ENCODE measurements around the gene SLC7A6OS. TPM values are rescaled to one million over a fixed set of nuclear protein-coding genes. Genes with fewer than 3 reads are reported as not detected.
"Not testable (repeated sequence)": the region's sequence is repeated elsewhere in the genome, so short reads cannot be mapped to it uniquely, and the experiment has no call there.

The SLC7A6OS gene
- total and polyA plus RNA-seq, 2 experiments from 2014 or later = 8.5 to 15.8 TPM

GRCh38 chr16:68290450-68290849 is 20.3 kb downstream of the SLC7A6OS start:
- Histone ChIP-seq H4K20me1 (ENCODE audit: insufficient read depth) (0 out of 2 replicates have a peak, but pooled peaks cover 3% of the 10 kb centered on the region), H3K4me2 (ENCODE audit: unreplicated experiment) (peak overlapping the region; percentile 46), H3K4me3 (no peak overlapping the region), H3K27ac (peak overlapping the region; percentile 11), H3F3A (ENCODE audit: insufficient read depth) (peaks cover 37% of the 10 kb centered on the region), H3K27me3 (replicated peaks; ENCODE audit: insufficient read depth) (no peaks in the 10 kb centered on the region), H3K4me1 (ENCODE audit: insufficient read depth) (peaks cover 44% of the 10 kb centered on the region), H3K9ac (no peak overlapping the region), H2AFZ (no peak overlapping the region), H3K79me2 (ENCODE audit: insufficient read depth) (peaks cover 90% of the 10 kb centered on the region), H3K36me3 (ENCODE audit: low read depth) (peaks cover 27% of the 10 kb centered on the region), H3K9me3 (ENCODE audit: low read depth) (no peaks in the 10 kb centered on the region), H3K9me2 (ENCODE audit: insufficient read depth) (no peaks in the 10 kb centered on the region)
- TF ChIP-seq EZH2phosphoT487 (IDR thresholded peaks at IDR 0.05; ENCODE audit: insufficient read depth, low read depth) (no peak), EZH2 (IDR thresholded peaks at IDR 0.05; ENCODE audit: insufficient read depth, poor library complexity, severe bottlenecking) (no peak)
- in situ Hi-C loops (cut with MboI) = no loop called here
- no peak for DNase-seq
- WGBS, 2 experiments (ENCODE audit: low coverage in 1 of 2, low lambda C conversion rate in 2 of 2, missing lambda C conversion rate in 2 of 2) = 88 to 89% methylated on average over 5 to 6 of the region's 6 CpGs

- peak overlapping the region; percentile 87 for H3K27ac ChIP-seq
- H3K79me2 ChIP-seq (ENCODE audit: insufficient read depth) = peaks cover 90% of the 10 kb centered on the region
- TF ChIP-seq EZH2 (IDR thresholded peaks at IDR 0.05; ENCODE audit: insufficient read depth, poor library complexity, severe bottlenecking) (no peak), EZH2phosphoT487 (IDR thresholded peaks at IDR 0.05; ENCODE audit: insufficient read depth, low read depth) (no peak)
- DNase-seq = peak; percentile 54
- 0 out of 2 replicates have a peak, but pooled peaks cover 3% of the 10 kb centered on the region for H4K20me1 ChIP-seq (ENCODE audit: insufficient read depth)
- in situ Hi-C loops (cut with MboI) = no loop called here
- H3K4me2 ChIP-seq (ENCODE audit: unreplicated experiment) = peak overlapping the region; percentile 46
- H3K4me3 ChIP-seq = no peak overlapping the region
- H3F3A ChIP-seq (ENCODE audit: insufficient read depth) = peaks cover 37% of the 10 kb centered on the region
- peaks cover 23% of the 10 kb centered on the region for H3K36me3 ChIP-seq (ENCODE audit: low read depth)
- no peak overlapping the region for H3K9ac ChIP-seq
- H3K4me1 ChIP-seq (ENCODE audit: insufficient read depth) = peaks cover 44% of the 10 kb centered on the region
- H3K9me2 ChIP-seq (ENCODE audit: insufficient read depth) = no peaks in the 10 kb centered on the region
- H3K9me3 ChIP-seq (ENCODE audit: low read depth) = no peaks in the 10 kb centered on the region
- no peak overlapping the region for H2AFZ ChIP-seq
- H3K27me3 ChIP-seq (replicated peaks; ENCODE audit: insufficient read depth) = no peaks in the 10 kb centered on the region
- 68 to 73% methylated on average over 4 of the region's 4 CpGs for WGBS, 2 experiments (ENCODE audit: low coverage in 1 of 2, low lambda C conversion rate in 2 of 2, missing lambda C conversion rate in 2 of 2)
Observed at GRCh38 chr16:68289621-68290329, 21.0 kb downstream of the SLC7A6OS start.

- TF ChIP-seq EZH2phosphoT487 (IDR thresholded peaks at IDR 0.05; ENCODE audit: insufficient read depth, low read depth) (no peak), EZH2 (IDR thresholded peaks at IDR 0.05; ENCODE audit: insufficient read depth, poor library complexity, severe bottlenecking) (no peak)
- Histone ChIP-seq H3K27me3 (replicated peaks; ENCODE audit: insufficient read depth) (no peaks in the 10 kb centered on the region), H3K36me3 (ENCODE audit: low read depth) (peaks cover 22% of the 10 kb centered on the region), H3K9ac (no peak overlapping the region), H3K4me2 (ENCODE audit: unreplicated experiment) (peak overlapping the region; percentile 46), H3F3A (ENCODE audit: insufficient read depth) (peaks cover 37% of the 10 kb centered on the region), H4K20me1 (ENCODE audit: insufficient read depth) (0 out of 2 replicates have a peak, but pooled peaks cover 3% of the 10 kb centered on the region), H2AFZ (no peak overlapping the region), H3K9me3 (ENCODE audit: low read depth) (no peaks in the 10 kb centered on the region), H3K4me1 (ENCODE audit: insufficient read depth) (peaks cover 44% of the 10 kb centered on the region), H3K79me2 (ENCODE audit: insufficient read depth) (peaks cover 90% of the 10 kb centered on the region), H3K27ac (peak overlapping the region; percentile 87; the same call in 1 of the 2 replicates), H3K9me2 (ENCODE audit: insufficient read depth) (no peaks in the 10 kb centered on the region), H3K4me3 (no peak overlapping the region)
- WGBS, 2 experiments (ENCODE audit: low coverage in 1 of 2, low lambda C conversion rate in 2 of 2, missing lambda C conversion rate in 2 of 2) = 90 to 92% methylated on average over 2 of the region's 2 CpGs
- in situ Hi-C loops (cut with MboI) = no loop called here
- DNase-seq = no peak
Observed at GRCh38 chr16:68289202-68289601, 21.5 kb downstream of the SLC7A6OS start.

GRCh38 chr16:68288796-68289195 is 21.9 kb downstream of the SLC7A6OS start:
- WGBS, 2 experiments (ENCODE audit: low coverage in 1 of 2, low lambda C conversion rate in 2 of 2, missing lambda C conversion rate in 2 of 2) = 81 to 87% methylated on average over 7 to 9 of the region's 9 CpGs
- peaks cover 44% of the 10 kb centered on the region for H3K4me1 ChIP-seq (ENCODE audit: insufficient read depth)
- peaks cover 18% of the 10 kb centered on the region for H3K36me3 ChIP-seq (ENCODE audit: low read depth)
- H3K27me3 ChIP-seq (replicated peaks; ENCODE audit: insufficient read depth); H3K9me2 ChIP-seq (ENCODE audit: insufficient read depth); in situ Hi-C loops (cut with MboI); H4K20me1 ChIP-seq (ENCODE audit: insufficient read depth); DNase-seq; H3K9ac ChIP-seq; H3K4me2 ChIP-seq (ENCODE audit: unreplicated experiment); H3K9me3 ChIP-seq (ENCODE audit: low read depth); H2AFZ ChIP-seq; H3K4me3 ChIP-seq: not testable (repeated sequence)
- H3K27ac ChIP-seq = peak overlapping the region; percentile 87
- peaks cover 90% of the 10 kb centered on the region for H3K79me2 ChIP-seq (ENCODE audit: insufficient read depth)
- peaks cover 37% of the 10 kb centered on the region for H3F3A ChIP-seq (ENCODE audit: insufficient read depth)
